ENCODE results near the gene ENOX1. TPM values are rescaled to one million over a fixed set of nuclear protein-coding genes. Genes with fewer than 3 reads are reported as not detected.

Gene ENOX1
- total RNA-seq, 4 donors from 2014 or later, result 0.25 to 0.52 (median 0.33) TPM

- no peaks in the 10 kb centered on the region for H3K4me1 ChIP-seq
- no peak overlapping the region for H3K27ac ChIP-seq
- no peak overlapping the region for H3K4me3 ChIP-seq
- H3K9me3 ChIP-seq, result no peaks in the 10 kb centered on the region
- H3K36me3 ChIP-seq, result no peaks in the 10 kb centered on the region
- TF ChIP-seq CTCF (IDR thresholded peaks at IDR 0.05), result no peak
- TF ChIP-seq POLR2AphosphoS5 (IDR thresholded peaks at IDR 0.05), result no peak
- TF ChIP-seq POLR2A (IDR thresholded peaks at IDR 0.05), result no peak
- DNase-seq (ENCODE audit: low spot score in 2 of 2), result no peak
- H3K27me3 ChIP-seq, result no peaks in the 10 kb centered on the region
These were observed 257.0 kb downstream of the ENOX1 start for GRCh38 chr13:43529796-43530195.

- Histone ChIP-seq H3K27me3 (no peaks in the 10 kb centered on the region), H3K4me3 (no peak overlapping the region), H3K27ac (no peak overlapping the region), H3K9me3 (no peaks in the 10 kb centered on the region), H3K4me1 (no peaks in the 10 kb centered on the region), H3K36me3 (no peaks in the 10 kb centered on the region)
- TF ChIP-seq EP300 (IDR thresholded peaks at IDR 0.05) (no peak), CTCF (IDR thresholded peaks at IDR 0.05) (no peak), POLR2A (IDR thresholded peaks at IDR 0.05) (no peak), POLR2AphosphoS5 (IDR thresholded peaks at IDR 0.05) (no peak)
- DNase-seq (ENCODE audit: low spot score in 2 of 2), result no peak
- 88% methylated on average over 6 of the region's 6 CpGs for WGBS
These were observed 257.8 kb downstream of the ENOX1 start for GRCh38 chr13:43528992-43529391.

GRCh38 chr13:43522788-43523187 is 264.0 kb downstream of the ENOX1 start:
- no peak for DNase-seq (ENCODE audit: low spot score in 2 of 2)
- Histone ChIP-seq H3K27ac (no peak overlapping the region), H3K4me3 (no peak overlapping the region), H3K27me3 (no peaks in the 10 kb centered on the region), H3K4me1 (peaks cover 5% of the 10 kb centered on the region), H3K36me3 (no peaks in the 10 kb centered on the region), H3K9me3 (no peaks in the 10 kb centered on the region)
- TF ChIP-seq CTCF (IDR thresholded peaks at IDR 0.05) (no peak), POLR2A (IDR thresholded peaks at IDR 0.05) (no peak), POLR2AphosphoS5 (IDR thresholded peaks at IDR 0.05) (no peak), EP300 (IDR thresholded peaks at IDR 0.05) (no peak)

DNA sequence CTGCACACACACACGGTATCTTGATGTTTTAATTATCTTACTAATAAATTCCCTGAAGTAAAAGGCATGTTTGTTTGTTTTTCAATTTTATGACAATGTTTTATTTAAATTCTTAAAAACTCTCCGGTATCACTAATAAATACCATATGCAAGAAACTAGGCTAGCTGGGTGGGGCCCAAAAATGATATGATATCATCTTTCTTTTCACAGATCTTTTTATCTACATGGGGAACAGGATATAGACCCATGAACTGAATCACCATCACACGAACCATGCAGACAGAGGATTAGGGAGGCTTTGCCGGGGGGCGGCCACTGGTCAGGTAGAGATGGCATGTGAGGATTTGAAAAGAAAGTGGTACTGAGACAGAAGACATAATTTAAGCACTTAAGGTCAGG is 266.4 kb downstream of the ENOX1 start:
- Histone ChIP-seq H3K4me1 (peaks cover 14% of the 10 kb centered on the region), H3K27me3 (no peaks in the 10 kb centered on the region), H3K27ac (no peak overlapping the region), H3K4me3 (no peak overlapping the region), H3K36me3 (no peaks in the 10 kb centered on the region), H3K9me3 (no peaks in the 10 kb centered on the region)
- TF ChIP-seq POLR2A (IDR thresholded peaks at IDR 0.05), result no peak
- no peak for TF ChIP-seq EP300 (IDR thresholded peaks at IDR 0.05)
- TF ChIP-seq CTCF (IDR thresholded peaks at IDR 0.05), result no peak
- TF ChIP-seq POLR2AphosphoS5 (IDR thresholded peaks at IDR 0.05), result no peak
- DNase-seq (ENCODE audit: low spot score in 2 of 2), result no peak
- 47% methylated on average over 5 of the region's 5 CpGs for WGBS

GRCh38 chr13:43518833-43519232 is 267.9 kb downstream of the ENOX1 start:
- Histone ChIP-seq H3K36me3 (no peaks in the 10 kb centered on the region), H3K9me3 (no peaks in the 10 kb centered on the region), H3K27me3 (no peaks in the 10 kb centered on the region), H3K4me3 (no peak overlapping the region), H3K4me1 (peaks cover 15% of the 10 kb centered on the region), H3K27ac (no peak overlapping the region)
- TF ChIP-seq EP300 (IDR thresholded peaks at IDR 0.05) (no peak), POLR2A (IDR thresholded peaks at IDR 0.05) (no peak), POLR2AphosphoS5 (IDR thresholded peaks at IDR 0.05) (no peak), CTCF (IDR thresholded peaks at IDR 0.05) (no peak)
- DNase-seq (ENCODE audit: low spot score in 2 of 2), result no peak
